SH-SY5Y (cell line): ENCODE measurements around the gene CYP1A2.

Experiments
- GATA2 ChIP-seq: IDR thresholded peaks from 2 replicates; pipeline ENCODE4 v1.6.1; 2011; ENCODE audit warnings: mild to moderate bottlenecking, low read depth, low read length
- GATA3 ChIP-seq: IDR thresholded peaks from 2 replicates; pipeline ENCODE4 v1.6.1; 2011; ENCODE audit warnings: low read depth, mild to moderate bottlenecking, low read length, moderate library complexity

DNA sequence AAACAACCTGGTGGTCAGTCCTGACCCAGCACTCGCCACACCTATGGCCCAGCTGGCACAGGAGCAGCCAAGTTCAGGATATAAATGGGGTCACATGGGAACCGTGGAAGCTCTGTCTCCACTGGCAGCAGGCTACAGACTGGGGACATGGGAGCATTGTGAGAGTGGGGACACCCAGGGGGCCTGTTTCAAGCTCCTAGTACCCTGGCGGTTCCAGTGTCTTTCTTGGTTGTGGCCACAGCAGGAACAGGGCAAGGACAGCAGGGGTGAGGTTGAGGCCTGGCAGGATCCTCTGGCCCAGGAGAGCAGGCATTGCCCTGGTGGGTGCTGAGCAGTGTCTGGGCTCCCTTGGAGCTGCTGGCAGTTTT lies 35.1 kb downstream of the CYP1A2 start:
- no peak for TF ChIP-seq GATA2
- TF ChIP-seq GATA3, result no peak
